NCI-H1436 (cell line): ENCODE measurements around the gene UBXN7.
"Not testable (repeated sequence)": the region's sequence is repeated elsewhere in the genome, so short reads cannot be mapped to it uniquely, and the experiment has no call there.

Source experiments
- DNase-seq: peaks from one replicate; lab custom pipeline; 2025; lab: John Stamatoyannopoulos, UW

Gene UBXN7

GRCh38 chr3:196418601-196419000, 13.6 kb downstream of the UBXN7 start:
- DNase-seq = no peak

GRCh38 chr3:196414469-196414868, 17.8 kb downstream of the UBXN7 start:
- no peak for DNase-seq

- no peak for DNase-seq
These were observed 19.5 kb downstream of the UBXN7 start for GRCh38 chr3:196412704-196413103.

- DNase-seq = no peak
These were observed 22.8 kb downstream of the UBXN7 start for GRCh38 chr3:196409409-196409808.

- no peak for DNase-seq
These were observed 23.5 kb downstream of the UBXN7 start for GRCh38 chr3:196408565-196409300.

GRCh38 chr3:196406811-196407470, 25.3 kb downstream of the UBXN7 start:
- no peak for DNase-seq

GRCh38 chr3:196400331-196400730, 31.9 kb downstream of the UBXN7 start:
- DNase-seq = no peak

GRCh38 chr3:196399485-196399945, 32.7 kb downstream of the UBXN7 start:
- no peak for DNase-seq

- DNase-seq = no peak
These were observed 33.4 kb downstream of the UBXN7 start for GRCh38 chr3:196398782-196399181.

- no peak for DNase-seq
These were observed 34.3 kb downstream of the UBXN7 start for GRCh38 chr3:196397941-196398340.

- no peak for DNase-seq
These were observed 42.1 kb downstream of the UBXN7 start for GRCh38 chr3:196390116-196390515.

- no peak for DNase-seq
These were observed 43.3 kb downstream of the UBXN7 start for GRCh38 chr3:196388956-196389355.

GRCh38 chr3:196387941-196388340, 44.3 kb downstream of the UBXN7 start:
- not testable (repeated sequence) for DNase-seq

GRCh38 chr3:196386797-196387196, 45.4 kb downstream of the UBXN7 start:
- DNase-seq = not testable (repeated sequence)

GRCh38 chr3:196386034-196386433, 46.2 kb downstream of the UBXN7 start:
- DNase-seq = not testable (repeated sequence)

GRCh38 chr3:196385446-196385845, 46.8 kb downstream of the UBXN7 start:
- not testable (repeated sequence) for DNase-seq

- DNase-seq = no peak
These were observed 53.9 kb downstream of the UBXN7 start for GRCh38 chr3:196378146-196378841.

- no peak for DNase-seq
These were observed 54.9 kb downstream of the UBXN7 start for GRCh38 chr3:196377321-196377720.

GRCh38 chr3:196365736-196366135, 66.5 kb downstream of the UBXN7 start:
- DNase-seq = no peak

GRCh38 chr3:196360586-196360985, 71.6 kb downstream of the UBXN7 start:
- DNase-seq = no peak

GRCh38 chr3:196358540-196358939, 73.7 kb downstream of the UBXN7 start:
- DNase-seq = not testable (repeated sequence)

- DNase-seq = no peak
These were observed 74.3 kb downstream of the UBXN7 start for GRCh38 chr3:196357905-196358304.

GRCh38 chr3:196356556-196356955, 75.7 kb downstream of the UBXN7 start:
- DNase-seq = no peak
